PC-3 (cell line): Measurements from ENCODE around the gene CDHR2. TPM values are rescaled to one million over a fixed set of nuclear protein-coding genes. Genes with fewer than 3 reads are reported as not detected.

Experiments used
- ATAC-seq: fragments of 200-7000 bp; cut with Tn5 transposase; 2 replicates; pipeline ENCODE4 v1.9.1; 2020; ENCODE audit warnings: mild to moderate bottlenecking, moderate library complexity
- BruUV-seq: library from RNA; stranded (reverse); fragments of 400-500 nt; replicated peaks from 2 replicates; lab custom pipeline; 2021; lab: Mats Ljungman, UMichigan
- CTCF ChIA-PET: fragments of 300-600 bp; sonication (Branson Sonifier 250); formaldehyde crosslinking; loops from one replicate; lab custom pipeline; 2022; ENCODE audit warnings: antibody characterized with exemption; lab: Charles Lee
- POLR2A ChIA-PET: fragments of 300-600 bp; sonication (Branson Sonifier 250); formaldehyde crosslinking; loops from one replicate; lab custom pipeline; 2022; ENCODE audit warnings: antibody characterized with exemption; ENCODE audit not compliant: unreplicated experiment; lab: Charles Lee
- DNase-seq: peaks from one replicate; pipeline ENCODE4 v3.0.0-alpha.2; 2015
- H2AFZ ChIP-seq: fragments of 300-600 bp; sonication (generic); 2 replicates; pipeline ENCODE4 v1.6.0; 2016; ENCODE audit warnings: antibody characterized with exemption, low read length
- H3F3A ChIP-seq: fragments of 300-600 bp; sonication (generic); one replicate; pipeline ENCODE4 v1.6.0; 2017; ENCODE audit warnings: antibody characterized with exemption, low read length, control low read depth, mild to moderate bottlenecking; ENCODE audit not compliant: unreplicated experiment
- H3K27ac ChIP-seq: fragments of 300-600 bp; sonication (generic); 2 replicates; pipeline ENCODE4 v1.5.1; 2016; ENCODE audit warnings: mild to moderate bottlenecking, low read length
- H3K27me3 ChIP-seq: fragments of 300-600 bp; sonication (generic); 2 replicates; pipeline ENCODE4 v1.6.1; 2016; ENCODE audit warnings: low read length, mixed read lengths
- H3K36me3 ChIP-seq: fragments of 300-600 bp; sonication (generic); 2 replicates; pipeline ENCODE4 v1.6.1; 2016; ENCODE audit warnings: low read depth, mixed run types, low read length, mixed read lengths
- H3K4me1 ChIP-seq: fragments of 300-600 bp; sonication (generic); 2 replicates; pipeline ENCODE4 v1.5.1; 2016; ENCODE audit warnings: low read length; ENCODE audit not compliant: insufficient read depth
- H3K4me2 ChIP-seq: fragments of 300-600 bp; sonication (generic); 2 replicates; pipeline ENCODE4 v1.6.0; 2016; ENCODE audit warnings: low read length
- H3K4me3 ChIP-seq: fragments of 300-600 bp; sonication (generic); 2 replicates; pipeline ENCODE4 v1.5.1; 2016; ENCODE audit warnings: mild to moderate bottlenecking, low read length, mixed read lengths
- H3K79me2 ChIP-seq: fragments of 300-600 bp; sonication (generic); 2 replicates; pipeline ENCODE4 v1.6.1; 2017; ENCODE audit warnings: low read length, mixed read lengths
- H3K9ac ChIP-seq: fragments of 300-600 bp; sonication (generic); 2 replicates; pipeline ENCODE4 v1.6.0; 2016; ENCODE audit warnings: mild to moderate bottlenecking, low read length
- H3K9me2 ChIP-seq: fragments of 300-600 bp; sonication (generic); replicated peaks from 2 replicates; pipeline ENCODE4 v1.6.1; 2016; ENCODE audit warnings: mixed run types, low read length, mixed read lengths
- H3K9me3 ChIP-seq: fragments of 300-600 bp; sonication (generic); 2 replicates; pipeline ENCODE4 v1.6.1; 2016; ENCODE audit warnings: low read length, mixed read lengths
- H4K20me1 ChIP-seq: fragments of 300-600 bp; sonication (generic); 2 replicates; pipeline ENCODE4 v1.6.1; 2016; ENCODE audit warnings: low read length, mixed read lengths
- CTCF ChIP-seq: fragments of 300-600 bp; sonication (generic); conservative IDR thresholded peaks from 2 replicates; pipeline ENCODE4 v1.5.1; 2017; ENCODE audit warnings: antibody characterized with exemption, low read depth, mild to moderate bottlenecking, low read length
- EZH2 ChIP-seq: fragments of 300-600 bp; sonication (generic); IDR thresholded peaks from one replicate; pipeline ENCODE4 v1.6.1; 2017; ENCODE audit warnings: antibody characterized with exemption, mild to moderate bottlenecking, low read length; ENCODE audit not compliant: unreplicated experiment
- EZH2phosphoT487 ChIP-seq: fragments of 300-600 bp; sonication (generic); IDR thresholded peaks from 2 replicates; pipeline ENCODE4 v1.6.1; 2018; ENCODE audit warnings: mild to moderate bottlenecking, antibody characterized with exemption, low read length, borderline replicate concordance
- intact Hi-C: fragments of 100-400 bp; cut with micrococcal nuclease; formaldehyde crosslinking; loops from 2 replicates; pipeline ENCODE4 v1.9.0; 2023
- total RNA-seq: library from RNA; depleted of rRNA; stranded (reverse); fragments of >200 nt; gene quantifications from 2 replicates; pipeline ENCODE4 v1.2.3, GENCODE V29; 2014

The CDHR2 gene
- total RNA-seq, 1 experiment from 2014 or later: 0.07 TPM

- H3K4me2 ChIP-seq: peak overlapping the region; percentile 96
- CTCF ChIA-PET: no interaction called here
- TF ChIP-seq EZH2phosphoT487: no peak
- TF ChIP-seq EZH2: no peak
- peaks cover 13% of the 10 kb centered on the region for H4K20me1 ChIP-seq
- H3K79me2 ChIP-seq: peaks cover 43% of the 10 kb centered on the region
- H3K9me2 ChIP-seq: no peaks in the 10 kb centered on the region
- no peaks in the 10 kb centered on the region for H3K9me3 ChIP-seq
- DNase-seq (no peak), ATAC-seq (no peak)
- no peak overlapping the region for H2AFZ ChIP-seq
- H3K4me1 ChIP-seq: peaks cover 32% of the 10 kb centered on the region
- H3K36me3 ChIP-seq: peaks cover 11% of the 10 kb centered on the region; the same call in 1 of the 2 replicates
- peak overlapping the region; percentile 93 for H3K4me3 ChIP-seq
- intact Hi-C loops: no loop called here
- H3K27me3 ChIP-seq: no peaks in the 10 kb centered on the region
- H3K27ac ChIP-seq: no peak overlapping the region
- POLR2A ChIA-PET: no interaction called here
- BruUV-seq: no TSS peak
- no peak overlapping the region for H3K9ac ChIP-seq
- no peaks in the 10 kb centered on the region for H3F3A ChIP-seq
Measured at GRCh38 chr5:176534640-176535039, 14.5 kb upstream of the CDHR2 start.

GRCh38 chr5:176535101-176535663 is 14.0 kb upstream of the CDHR2 start:
- Histone ChIP-seq H3K9ac (peak overlapping the region; percentile 97), H3K27ac (peak overlapping the region; percentile 74), H2AFZ (no peak overlapping the region), H4K20me1 (peaks cover 13% of the 10 kb centered on the region), H3K4me1 (peaks cover 32% of the 10 kb centered on the region), H3F3A (no peaks in the 10 kb centered on the region), H3K79me2 (peaks cover 43% of the 10 kb centered on the region), H3K9me2 (no peaks in the 10 kb centered on the region), H3K4me3 (peak overlapping the region; percentile 93), H3K4me2 (peak overlapping the region; percentile 96), H3K36me3 (peaks cover 11% of the 10 kb centered on the region; the same call in 1 of the 2 replicates), H3K9me3 (no peaks in the 10 kb centered on the region), H3K27me3 (no peaks in the 10 kb centered on the region)
- intact Hi-C loops: no loop called here
- CTCF ChIA-PET: no interaction called here
- POLR2A ChIA-PET: no interaction called here
- TF ChIP-seq EZH2: no peak
- TF ChIP-seq EZH2phosphoT487: no peak
- no peak for TF ChIP-seq CTCF
- no TSS peak for BruUV-seq
- DNase-seq (peak; percentile 19), ATAC-seq (no peak)

GRCh38 chr5:176535664-176536131 is 13.4 kb upstream of the CDHR2 start:
- TSS peak; percentile 9 for BruUV-seq
- H3K27me3 ChIP-seq: no peaks in the 10 kb centered on the region
- H3K4me3 ChIP-seq: peak overlapping the region; percentile 93
- DNase-seq (peak; percentile 17), ATAC-seq (no peak)
- intact Hi-C loops: no loop called here
- TF ChIP-seq EZH2: no peak
- TF ChIP-seq EZH2phosphoT487: no peak
- TF ChIP-seq CTCF: no peak
- CTCF ChIA-PET: interaction anchor here (0.7 to 3.2 kb wide), 2 partner anchors 88 to 919 kb away, joined by 5 to 13 read pairs; no protein-coding TSS in a partner anchor
- no peaks in the 10 kb centered on the region for H3K9me2 ChIP-seq
- H3K27ac ChIP-seq: peak overlapping the region; percentile 74
- peaks cover 43% of the 10 kb centered on the region for H3K79me2 ChIP-seq
- H3F3A ChIP-seq: no peaks in the 10 kb centered on the region
- H4K20me1 ChIP-seq: peaks cover 13% of the 10 kb centered on the region
- no peak overlapping the region for H2AFZ ChIP-seq
- H3K4me1 ChIP-seq: peaks cover 32% of the 10 kb centered on the region
- peak overlapping the region; percentile 96 for H3K4me2 ChIP-seq
- no peaks in the 10 kb centered on the region for H3K9me3 ChIP-seq
- POLR2A ChIA-PET: no interaction called here
- peaks cover 11% of the 10 kb centered on the region; the same call in 1 of the 2 replicates for H3K36me3 ChIP-seq
- peak overlapping the region; percentile 97 for H3K9ac ChIP-seq
